MM.1S (cell line): Measurements from ENCODE around the gene DUSP9.

ENCODE experiments used
- DNase-seq: peaks from one replicate; pipeline ENCODE4 v3.0.0-alpha.2; 2015
- H2AFZ ChIP-seq: fragments of 300-600 bp; sonication (generic); 2 replicates; pipeline ENCODE4 v1.6.0; 2016; ENCODE audit warnings: antibody characterized with exemption, low read length
- H3F3A ChIP-seq: fragments of 300-600 bp; sonication (generic); 2 replicates; pipeline ENCODE4 v1.6.1; 2016; ENCODE audit warnings: mild to moderate bottlenecking, antibody characterized with exemption, low read length, moderate library complexity, mixed read lengths; ENCODE audit not compliant: insufficient read depth
- H3K27ac ChIP-seq: fragments of 300-600 bp; sonication (generic); 2 replicates; pipeline ENCODE4 v1.5.1; 2016; ENCODE audit warnings: mild to moderate bottlenecking, low read length
- H3K27me3 ChIP-seq: fragments of 300-600 bp; sonication (generic); replicated peaks from 2 replicates; pipeline ENCODE4 v1.6.0; 2016; ENCODE audit warnings: low read length; ENCODE audit not compliant: insufficient read depth
- H3K36me3 ChIP-seq: fragments of 300-600 bp; sonication (generic); replicated peaks from 2 replicates; pipeline ENCODE4 v1.6.1; 2016; ENCODE audit warnings: mild to moderate bottlenecking, low read length, mixed read lengths; ENCODE audit not compliant: insufficient read depth
- H3K4me1 ChIP-seq: fragments of 300-600 bp; sonication (generic); 2 replicates; pipeline ENCODE4 v1.6.1; 2016; ENCODE audit warnings: low read length, mixed read lengths
- H3K4me2 ChIP-seq: fragments of 300-600 bp; sonication (generic); 2 replicates; pipeline ENCODE4 v1.6.0; 2016; ENCODE audit warnings: low read depth, low read length
- H3K4me3 ChIP-seq: fragments of 300-600 bp; sonication (generic); 2 replicates; pipeline ENCODE4 v1.5.1; 2016; ENCODE audit warnings: low read length, mixed read lengths
- H3K79me2 ChIP-seq: fragments of 300-600 bp; sonication (generic); 2 replicates; pipeline ENCODE4 v1.6.1; 2016; ENCODE audit warnings: mixed run types, low read length, mixed read lengths
- H3K9ac ChIP-seq: fragments of 300-600 bp; sonication (generic); 2 replicates; pipeline ENCODE4 v1.6.1; 2016; ENCODE audit warnings: low read length, mixed read lengths
- H3K9me2 ChIP-seq: fragments of 300-600 bp; sonication (generic); replicated peaks from 2 replicates; pipeline ENCODE4 v1.6.1; 2016; ENCODE audit warnings: mild to moderate bottlenecking, low read length, mixed read lengths; ENCODE audit not compliant: insufficient read depth
- H3K9me3 ChIP-seq: fragments of 300-600 bp; sonication (generic); replicated peaks from 2 replicates; pipeline ENCODE4 v1.6.1; 2016; ENCODE audit warnings: mild to moderate bottlenecking, low read length, mixed read lengths; ENCODE audit not compliant: insufficient read depth
- H4K20me1 ChIP-seq: fragments of 300-600 bp; sonication (generic); 2 replicates; pipeline ENCODE4 v1.6.1; 2016; ENCODE audit warnings: mild to moderate bottlenecking, low read length, moderate library complexity, mixed read lengths; ENCODE audit not compliant: insufficient read depth
- CTCF ChIP-seq: fragments of 300-600 bp; sonication (generic); IDR thresholded peaks from 2 replicates; pipeline ENCODE4 v1.5.1; 2016; ENCODE audit warnings: antibody characterized with exemption, low read length, mixed read lengths
- EZH2 ChIP-seq: fragments of 300-600 bp; sonication (generic); optimal IDR thresholded peaks from 2 replicates; pipeline ENCODE3; 2017; ENCODE audit warnings: low read depth, mild to moderate bottlenecking, antibody characterized with exemption, low read length, mixed read lengths
- EZH2phosphoT487 ChIP-seq: fragments of 300-600 bp; sonication (generic); IDR thresholded peaks from 2 replicates; pipeline ENCODE4 v1.6.1; 2018; ENCODE audit warnings: antibody characterized with exemption, low read length

Gene DUSP9

GRCh38 chrX:153667281-153667955 lies 20.4 kb downstream of the DUSP9 start:
- Histone ChIP-seq H3K4me2 (peak overlapping the region; percentile 67; the same call in 1 of the 2 replicates), H3K79me2 (no peaks in the 10 kb centered on the region), H3K9me3 (no peaks in the 10 kb centered on the region), H2AFZ (peak overlapping the region; percentile 73), H3K9ac (no peak overlapping the region), H3F3A (no peaks in the 10 kb centered on the region), H3K4me3 (peak overlapping the region; percentile 53), H3K36me3 (no peaks in the 10 kb centered on the region), H3K9me2 (no peaks in the 10 kb centered on the region), H4K20me1 (no peaks in the 10 kb centered on the region), H3K4me1 (no peaks in the 10 kb centered on the region), H3K27me3 (peaks cover 41% of the 10 kb centered on the region), H3K27ac (no peak overlapping the region)
- TF ChIP-seq CTCF = no peak
- no peak for TF ChIP-seq EZH2
- no peak for TF ChIP-seq EZH2phosphoT487
- DNase-seq = no peak

GRCh38 chrX:153667956-153668396 lies 21.0 kb downstream of the DUSP9 start:
- no peak for TF ChIP-seq EZH2
- peak; percentile 71 for TF ChIP-seq CTCF
- no peaks in the 10 kb centered on the region for H3K4me1 ChIP-seq
- H3K27ac ChIP-seq = no peak overlapping the region

GRCh38 chrX:153668423-153669173 lies 21.6 kb downstream of the DUSP9 start:
- no peaks in the 10 kb centered on the region for H4K20me1 ChIP-seq
- no peak for DNase-seq
- H3K9me3 ChIP-seq = no peaks in the 10 kb centered on the region

More at GRCh38 chrX:153667956-153668396, 21.0 kb downstream of the DUSP9 start:
- H3K27me3 ChIP-seq = peaks cover 38% of the 10 kb centered on the region
- no peak overlapping the region for H3K9ac ChIP-seq
- peak; percentile 61 for DNase-seq
- H3K4me2 ChIP-seq = peak overlapping the region; percentile 67; the same call in 1 of the 2 replicates
- no peaks in the 10 kb centered on the region for H3K9me2 ChIP-seq
- H3K4me3 ChIP-seq = peak overlapping the region; percentile 53
- H3K36me3 ChIP-seq = no peaks in the 10 kb centered on the region
- H3K79me2 ChIP-seq = no peaks in the 10 kb centered on the region
- H3K9me3 ChIP-seq = no peaks in the 10 kb centered on the region
- H2AFZ ChIP-seq = peak overlapping the region; percentile 73
- no peaks in the 10 kb centered on the region for H3F3A ChIP-seq
- H4K20me1 ChIP-seq = no peaks in the 10 kb centered on the region

More at GRCh38 chrX:153668423-153669173, 21.6 kb downstream of the DUSP9 start:
- Histone ChIP-seq H3K4me1 (no peaks in the 10 kb centered on the region), H3K27me3 (peaks cover 35% of the 10 kb centered on the region), H3K79me2 (no peaks in the 10 kb centered on the region), H3K4me2 (no peak overlapping the region), H3K27ac (no peak overlapping the region), H2AFZ (peak overlapping the region; percentile 3; the same call in 1 of the 2 replicates), H3K9me2 (no peaks in the 10 kb centered on the region), H3K9ac (no peak overlapping the region), H3K36me3 (no peaks in the 10 kb centered on the region), H3F3A (no peaks in the 10 kb centered on the region), H3K4me3 (no peak overlapping the region)
- TF ChIP-seq CTCF (no peak), EZH2 (no peak), EZH2phosphoT487 (no peak)
